Right hindlimb (tissue), 1 donor: ENCODE data around the gene SERPINA6.
A peak's percentile ranks its signal among the peaks of the same experiment; 100 is the strongest.
"Not testable (repeated sequence)": the region's sequence is repeated elsewhere in the genome, so short reads cannot be mapped to it uniquely, and the experiment has no call there.

Source experiments
- DNase-seq: peaks from one replicate; pipeline ENCODE4 v3.0.0-alpha.2; 2018

SERPINA6 gene, protein sequence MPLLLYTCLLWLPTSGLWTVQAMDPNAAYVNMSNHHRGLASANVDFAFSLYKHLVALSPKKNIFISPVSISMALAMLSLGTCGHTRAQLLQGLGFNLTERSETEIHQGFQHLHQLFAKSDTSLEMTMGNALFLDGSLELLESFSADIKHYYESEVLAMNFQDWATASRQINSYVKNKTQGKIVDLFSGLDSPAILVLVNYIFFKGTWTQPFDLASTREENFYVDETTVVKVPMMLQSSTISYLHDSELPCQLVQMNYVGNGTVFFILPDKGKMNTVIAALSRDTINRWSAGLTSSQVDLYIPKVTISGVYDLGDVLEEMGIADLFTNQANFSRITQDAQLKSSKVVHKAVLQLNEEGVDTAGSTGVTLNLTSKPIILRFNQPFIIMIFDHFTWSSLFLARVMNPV

DNA sequence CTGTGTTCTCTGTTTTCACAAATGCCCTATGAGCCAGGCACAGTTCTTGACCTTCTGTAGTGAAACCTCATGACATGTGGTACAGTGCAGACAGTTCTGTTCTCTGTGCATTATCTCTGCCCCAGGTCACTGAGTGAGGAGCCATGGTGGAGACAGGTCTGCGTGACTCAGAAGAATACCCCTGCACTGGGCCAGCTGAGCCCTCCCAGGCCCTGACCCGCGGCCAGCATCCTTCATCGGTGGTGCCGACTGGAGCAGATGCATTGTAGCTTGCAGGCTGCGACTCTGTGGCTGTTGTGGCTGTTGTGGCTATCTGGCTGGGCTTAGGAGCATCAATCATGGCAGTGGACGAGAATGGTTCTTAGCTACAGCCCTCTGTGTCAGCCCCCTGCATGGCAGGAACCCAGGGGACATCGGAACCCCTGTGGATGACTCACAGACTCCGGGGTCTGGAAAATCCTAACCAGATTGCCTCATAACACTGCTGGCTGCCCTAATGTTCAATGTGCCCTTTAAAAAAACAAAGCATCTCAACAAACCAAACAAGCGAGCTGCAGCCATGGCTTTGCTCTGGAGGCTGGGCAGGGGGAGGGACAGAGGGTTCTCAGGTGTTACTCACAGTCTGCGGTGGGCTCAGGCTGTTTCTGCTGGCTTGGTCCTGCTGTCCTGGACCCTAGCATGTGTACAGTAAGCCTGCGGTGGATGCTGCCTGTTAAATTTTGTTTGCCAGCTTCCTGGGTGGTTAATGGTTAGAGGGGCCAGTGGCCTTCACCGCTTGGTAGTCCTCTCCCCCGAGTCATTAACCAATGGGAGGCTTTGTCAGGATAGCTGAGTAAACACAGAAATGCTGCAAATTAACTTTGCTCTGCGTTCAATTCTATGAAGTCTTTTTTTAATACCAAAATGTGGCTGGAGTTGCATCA, at the start of gene SERPINA6:
Gene SERPINA6 (minus strand): TSS at position 689 of the 923 bp plus-strand sequence. CDS start 8,688 bp downstream, outside the sequence.
- DNase-seq = no peak

DNA sequence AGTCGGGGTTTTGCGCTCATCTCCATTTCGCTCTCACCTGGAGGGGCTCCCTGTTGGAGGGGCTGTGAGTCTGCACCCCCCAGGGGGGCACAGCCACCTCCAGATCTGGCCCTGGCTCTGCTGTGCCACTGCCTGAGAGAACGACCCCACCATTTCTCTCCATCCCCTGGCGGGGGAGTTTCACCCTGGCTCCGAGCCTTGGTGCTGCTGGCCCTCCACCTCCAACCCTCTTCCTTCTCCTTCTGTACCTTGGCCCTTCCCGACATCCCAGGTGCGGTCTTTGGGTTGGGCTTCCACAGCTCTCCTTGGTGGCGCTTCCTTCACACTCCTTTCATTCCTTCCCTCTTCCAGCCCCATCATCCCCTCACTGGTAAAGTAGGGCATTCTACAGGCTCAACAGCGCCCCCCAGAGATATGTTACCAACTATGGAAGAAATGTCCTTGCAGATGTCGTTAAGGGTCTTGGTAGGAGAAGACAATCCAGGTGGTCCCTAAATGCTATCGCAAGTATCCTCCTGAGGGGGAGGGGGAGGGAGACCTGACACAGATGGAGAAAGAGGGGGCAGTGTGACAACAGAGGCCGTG, 49.0 kb upstream of the SERPINA6 start:
- DNase-seq = no peak

- no peak for DNase-seq
These were observed 47.4 kb upstream of the SERPINA6 start for GRCh38 chr14:94370524-94370910.

- not testable (repeated sequence) for DNase-seq
These were observed 46.8 kb upstream of the SERPINA6 start for GRCh38 chr14:94369766-94370523.

DNA sequence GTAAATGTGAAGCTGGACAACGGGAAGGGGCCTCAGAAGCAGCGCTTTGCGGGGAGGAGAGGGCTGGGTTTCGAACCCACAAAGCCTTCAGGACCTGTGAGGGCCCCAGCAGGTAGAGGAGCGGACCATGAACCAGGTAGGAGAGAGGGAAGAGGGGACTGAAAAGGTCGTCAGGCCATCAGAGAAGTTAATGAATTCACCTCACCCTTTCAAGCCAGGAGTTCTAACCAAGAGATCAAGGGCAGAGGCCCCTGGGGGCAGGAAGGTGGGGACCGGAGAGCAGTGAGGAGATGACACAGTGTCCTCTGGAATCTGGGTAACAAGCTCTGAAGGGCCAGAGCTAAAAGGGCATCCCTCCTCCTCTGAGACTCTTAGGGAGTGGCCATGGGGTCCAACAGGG, 45.8 kb upstream of the SERPINA6 start:
- no peak for DNase-seq

DNA sequence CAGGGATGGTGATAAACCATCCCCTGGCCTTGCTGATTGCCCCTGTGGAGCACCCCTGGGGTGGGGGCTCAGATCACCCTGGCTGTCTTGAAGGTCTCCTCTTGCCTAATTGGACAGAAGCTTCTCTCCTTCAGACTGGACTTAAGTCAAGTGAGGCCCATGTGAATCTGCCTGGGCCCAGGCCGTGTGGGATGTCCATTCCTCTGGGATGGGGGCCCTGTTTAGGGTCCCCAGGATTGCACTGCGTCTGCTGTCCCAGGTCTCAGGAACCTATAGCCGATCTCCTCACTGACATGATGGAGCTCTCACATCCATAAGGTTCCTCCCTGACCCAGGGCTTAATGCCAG, 45.1 kb upstream of the SERPINA6 start:
- no peak for DNase-seq

DNA sequence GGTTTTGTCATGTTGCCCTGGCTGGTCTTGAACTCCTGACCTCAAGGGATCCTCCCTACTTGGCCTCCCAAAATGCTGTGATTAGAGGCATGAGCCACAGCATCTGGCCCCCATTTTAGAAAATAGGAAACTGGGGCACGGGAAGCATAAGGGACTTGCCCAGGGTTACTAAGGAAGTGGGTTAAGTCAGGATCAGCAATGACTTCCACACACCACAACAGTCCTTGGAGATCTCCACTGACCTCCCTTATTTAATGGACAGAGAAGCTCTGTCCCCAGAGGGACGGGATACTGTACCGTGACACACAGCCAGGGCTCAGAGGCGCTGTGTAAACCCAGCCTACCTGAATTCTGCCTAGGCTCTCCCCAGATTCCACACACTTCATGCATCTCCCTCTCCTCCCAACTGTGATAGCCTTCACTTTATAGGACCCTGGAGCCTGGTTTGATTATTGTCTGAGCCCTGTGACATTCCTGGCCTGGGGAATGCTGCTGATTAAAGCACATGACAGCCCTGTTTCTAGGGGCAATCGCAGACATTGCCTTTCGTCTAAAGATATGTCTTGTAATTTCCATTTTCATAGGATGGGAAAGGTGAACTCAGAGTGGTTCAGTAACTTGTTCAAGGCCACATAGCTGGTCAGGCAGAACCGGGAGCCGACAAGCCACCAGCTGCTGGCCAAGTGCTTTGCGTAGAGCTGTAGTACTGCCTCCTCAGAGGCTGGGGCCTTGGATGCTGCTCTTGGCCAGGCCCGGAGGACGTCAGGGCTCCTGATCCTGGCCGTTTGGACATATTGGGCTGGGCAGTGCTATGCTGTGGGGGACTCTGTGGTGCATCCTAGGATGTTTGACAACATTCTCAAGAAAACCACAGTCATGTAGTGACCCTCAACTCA, 44.5 kb upstream of the SERPINA6 start:
- DNase-seq = no peak

DNA sequence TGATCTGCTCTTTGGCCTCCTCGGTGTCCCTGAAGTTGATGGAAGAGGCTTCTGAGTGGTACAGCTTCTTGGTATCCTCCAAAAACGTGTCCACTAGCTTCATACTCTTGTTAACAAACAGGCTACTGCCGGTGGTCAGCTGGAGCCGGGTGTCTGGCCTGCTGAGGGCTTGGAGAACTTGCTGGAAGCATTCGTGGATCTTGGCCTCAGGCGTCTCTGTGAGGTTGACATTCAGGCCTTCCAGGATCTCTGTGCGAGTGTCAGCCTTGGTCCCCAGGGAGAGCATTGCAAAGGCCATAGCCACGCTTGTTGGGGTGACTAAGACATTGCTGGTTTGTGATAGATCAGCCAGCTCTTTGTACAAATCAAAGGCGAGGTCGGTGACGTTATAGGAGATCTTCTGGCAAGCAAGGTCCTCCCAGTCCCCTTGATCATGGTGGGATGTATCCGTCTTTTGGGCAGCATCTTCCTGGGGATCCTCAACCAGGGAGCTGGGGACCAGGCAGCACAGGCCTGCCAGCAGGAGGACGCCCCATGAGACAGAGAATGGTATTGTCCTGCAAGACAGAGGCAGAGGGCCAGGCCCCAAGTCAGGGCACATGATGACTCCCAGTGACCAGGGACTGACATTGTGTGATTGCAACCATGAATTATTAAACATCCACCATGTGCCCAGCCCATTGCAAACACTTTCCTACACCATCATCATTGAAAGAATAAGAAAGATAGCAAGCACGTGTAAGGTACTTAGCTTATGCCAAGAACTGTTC, 43.2 kb upstream of the SERPINA6 start, which contains the start of gene SERPINA2:
Gene SERPINA2 (minus strand): TSS at position 553 of the 770 bp plus-strand sequence.
- no peak for DNase-seq

DNA sequence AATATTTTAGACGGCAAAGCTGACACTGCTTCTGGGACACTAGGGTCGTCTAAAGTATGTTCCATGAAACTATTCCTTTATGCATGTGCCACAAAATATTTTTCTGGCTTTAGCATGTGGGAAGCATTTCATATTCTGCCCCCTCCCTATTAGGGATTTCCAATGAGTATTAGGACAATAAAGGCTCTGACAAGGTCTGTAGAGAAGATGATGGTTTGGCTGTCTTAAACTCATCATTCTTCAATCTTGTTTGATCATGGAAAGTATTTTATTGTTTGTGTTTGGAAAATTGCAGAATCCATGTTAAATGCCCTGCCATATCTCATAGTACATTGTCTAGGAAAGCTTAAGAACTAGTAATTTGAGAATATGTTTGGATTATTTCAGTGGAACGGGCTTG, 42.5 kb upstream of the SERPINA6 start:
- DNase-seq = no peak

GRCh38 chr14:94364964-94365363, 41.8 kb upstream of the SERPINA6 start:
- no peak for DNase-seq

DNA sequence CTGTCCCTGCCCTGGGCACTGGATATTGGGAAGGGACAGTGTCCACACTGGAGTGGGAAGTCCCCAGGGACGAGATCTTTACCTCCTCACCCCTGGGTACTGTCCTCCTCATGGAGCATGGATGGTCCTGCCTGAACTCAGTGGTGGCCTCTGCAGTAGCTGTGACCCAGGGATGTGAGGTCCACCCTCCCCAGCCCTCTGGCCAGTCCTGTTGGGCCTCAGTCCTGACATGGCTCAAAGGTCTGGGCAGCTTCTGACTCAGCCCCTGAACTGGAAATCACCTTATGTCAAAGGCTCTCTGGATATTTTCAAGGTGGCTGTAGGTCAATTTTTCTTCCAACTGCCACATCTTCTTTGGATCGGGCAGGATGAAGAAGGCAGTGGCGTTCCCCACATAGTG, 40.9 kb upstream of the SERPINA6 start:
- DNase-seq = no peak

GRCh38 chr14:94363151-94363624, 40.1 kb upstream of the SERPINA6 start:
- no peak for DNase-seq

DNA sequence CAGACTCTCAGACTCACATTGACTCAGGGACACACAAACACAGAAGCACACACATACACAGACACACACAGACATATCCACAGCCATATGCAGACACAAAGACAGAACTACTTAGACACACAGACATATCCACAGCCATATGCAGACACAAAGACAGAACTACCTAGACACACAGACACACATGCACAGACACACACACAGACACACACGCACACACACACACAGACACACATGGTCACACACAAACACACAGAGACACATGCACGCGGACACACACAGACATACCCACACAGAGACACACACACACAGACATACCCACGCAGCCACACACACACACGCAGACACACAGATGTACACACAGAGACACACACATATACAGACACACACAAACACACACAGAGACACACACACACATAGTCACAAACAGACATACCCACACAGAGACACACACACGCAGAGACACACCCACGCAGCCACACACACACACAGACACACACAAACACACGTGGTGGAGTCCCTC, 39.5 kb upstream of the SERPINA6 start:
- DNase-seq = no peak

DNA sequence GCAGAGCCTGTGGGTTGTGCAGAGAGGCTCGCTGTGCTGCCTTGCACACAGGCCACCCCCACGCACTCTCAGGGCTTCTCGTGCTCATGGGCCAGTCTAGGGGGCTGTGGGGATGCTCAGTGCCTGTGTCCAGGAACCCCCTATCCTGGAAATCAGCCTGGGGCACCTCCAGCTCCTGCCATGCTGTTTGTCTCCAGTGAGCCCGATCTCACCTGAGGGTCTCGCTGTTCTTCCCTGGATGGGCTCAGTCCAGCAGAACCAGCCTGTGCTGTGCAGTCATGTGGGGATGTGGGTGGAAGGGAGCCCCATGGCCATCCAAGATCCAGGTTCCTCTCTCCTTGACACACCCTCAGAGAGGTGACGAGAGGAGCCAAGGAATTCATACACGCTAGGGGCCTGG, 38.5 kb upstream of the SERPINA6 start:
- no peak for DNase-seq

DNA sequence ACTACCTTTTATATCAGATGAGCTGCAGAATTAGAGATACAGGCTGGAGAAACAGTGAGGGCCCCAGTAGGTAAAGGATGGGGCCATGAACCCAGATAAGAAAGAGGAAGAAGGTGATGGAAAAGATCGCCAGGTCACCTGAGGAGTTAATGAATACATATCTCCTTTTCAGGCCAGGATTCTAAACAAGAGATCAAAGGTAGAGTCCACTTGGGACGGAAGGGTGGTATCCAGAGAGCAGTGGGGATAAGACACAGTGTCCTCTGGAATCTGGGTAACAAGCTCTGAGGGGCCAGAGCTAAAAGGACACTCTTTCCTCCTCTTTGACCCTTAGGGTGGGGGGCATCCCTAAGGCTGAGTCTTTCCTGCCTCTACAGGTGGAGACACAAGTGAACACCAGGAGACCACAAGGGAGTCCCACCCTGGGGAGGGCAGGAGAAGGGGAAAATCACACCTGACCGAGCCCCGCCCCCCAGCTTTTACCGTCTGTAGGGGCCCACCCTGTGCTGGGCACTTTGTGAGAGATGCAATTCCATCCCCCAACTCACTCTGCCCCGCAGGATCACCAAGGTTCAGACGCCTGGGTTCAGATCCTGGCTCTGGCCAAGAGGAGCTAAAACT, 37.9 kb upstream of the SERPINA6 start:
- no peak for DNase-seq

DNA sequence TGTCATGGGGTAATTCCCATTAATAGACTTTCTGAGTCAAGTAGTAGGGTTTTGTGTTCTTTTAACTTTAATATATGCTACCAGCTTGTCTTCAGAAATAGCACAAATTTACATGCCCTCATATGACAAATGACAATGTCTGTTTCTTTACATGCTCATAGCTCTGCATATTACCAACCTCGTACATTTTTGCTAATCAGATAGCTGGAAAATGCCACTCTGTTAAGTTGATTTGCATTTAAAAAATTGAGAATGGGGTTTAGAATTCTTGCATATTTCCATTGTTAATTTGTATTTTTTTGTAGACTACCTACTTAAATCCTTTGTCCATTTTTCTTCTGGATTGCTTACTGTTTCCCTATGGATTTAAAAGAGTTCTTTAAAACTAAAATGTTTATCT, 34.0 kb upstream of the SERPINA6 start:
- DNase-seq = no peak

GRCh38 chr14:94356379-94357056, 33.4 kb upstream of the SERPINA6 start:
- no peak for DNase-seq

GRCh38 chr14:94355191-94355794, 32.2 kb upstream of the SERPINA6 start:
- peak; percentile 46 for DNase-seq

DNA sequence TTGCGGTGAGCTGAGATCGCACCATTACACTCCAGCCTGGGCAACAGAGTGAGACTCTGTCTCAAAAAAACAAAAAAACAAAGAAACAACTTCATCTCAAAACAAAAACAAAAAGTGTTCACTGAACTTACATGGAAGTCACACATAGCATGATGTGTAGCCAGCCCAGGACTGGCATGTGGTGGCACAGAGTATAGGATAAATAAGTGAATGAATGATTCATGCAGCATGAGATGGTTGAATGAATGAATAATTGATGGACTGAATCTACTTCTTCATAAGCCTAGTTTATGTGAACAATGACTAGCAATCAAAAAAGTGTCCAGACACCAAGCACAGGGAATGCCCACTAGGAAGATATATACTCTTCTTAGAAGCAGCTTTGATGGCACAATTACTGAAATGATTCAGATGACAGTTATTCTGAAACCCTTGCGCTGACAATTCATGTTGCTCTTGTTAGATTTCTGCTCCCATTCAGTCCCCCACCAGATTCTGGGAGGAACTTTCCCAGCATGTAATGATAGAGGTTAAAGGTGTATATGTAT, 31.6 kb upstream of the SERPINA6 start:
- DNase-seq = no peak
